ENCODE results near the gene SBF2.

Gene SBF2

DNA sequence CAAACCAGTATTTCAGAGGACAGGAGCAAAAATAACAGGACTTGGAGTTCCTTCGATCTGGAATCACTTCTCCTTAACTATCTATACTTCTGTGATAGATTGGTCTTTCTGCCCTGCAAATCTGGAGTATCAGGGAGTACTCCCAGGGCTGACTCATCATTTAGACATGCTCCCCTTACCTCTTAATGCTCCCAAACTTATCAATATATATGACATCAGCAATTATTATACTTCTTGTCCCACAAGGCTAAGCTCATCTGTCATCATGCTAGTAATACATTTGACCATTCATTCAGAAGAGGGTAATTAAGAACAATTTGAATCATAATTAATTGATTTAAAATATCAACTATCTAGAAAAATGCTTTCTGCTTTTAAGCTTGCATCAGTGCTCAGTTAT is 466.3 kb downstream of the SBF2 start:
- no peak for DNase-seq

DNA sequence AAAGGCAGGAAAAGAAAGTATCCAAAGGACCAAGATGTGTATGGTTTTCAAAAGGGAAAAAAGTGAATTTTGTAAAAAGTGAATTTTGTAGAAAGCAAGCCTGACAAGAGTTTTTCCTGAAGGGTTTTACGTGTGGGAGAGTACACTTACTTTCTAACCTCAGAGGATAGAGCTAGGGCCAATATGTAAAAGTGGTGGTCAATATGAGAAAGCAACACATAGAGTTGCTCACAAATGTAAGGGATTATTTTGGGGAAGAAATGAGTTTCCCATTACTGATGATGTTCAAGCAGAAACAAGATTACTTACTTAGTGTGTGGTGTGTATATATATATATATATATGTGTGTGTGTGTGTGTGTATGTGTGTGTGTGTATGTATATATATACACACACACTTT is 467.6 kb downstream of the SBF2 start:
- DNase-seq = no peak

DNA sequence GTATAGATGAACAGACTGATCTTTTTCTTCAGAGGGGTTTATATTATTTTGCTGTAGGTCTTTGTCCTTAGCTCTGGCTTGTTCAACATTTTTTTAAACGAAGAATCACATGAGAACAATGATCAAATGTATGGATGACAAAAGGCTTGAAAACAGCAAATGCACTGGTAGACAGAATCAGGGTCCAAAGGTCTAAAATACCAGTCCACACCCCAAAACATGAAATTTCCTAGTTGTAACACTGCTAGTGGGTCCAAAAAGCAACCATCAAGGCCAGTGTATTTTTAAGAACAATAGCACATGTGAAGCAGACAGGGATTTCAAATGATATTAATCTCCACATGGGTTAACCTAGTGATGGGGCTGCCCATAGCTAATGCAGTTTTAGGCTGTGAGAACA is 468.1 kb downstream of the SBF2 start:
- DNase-seq = no peak

DNA sequence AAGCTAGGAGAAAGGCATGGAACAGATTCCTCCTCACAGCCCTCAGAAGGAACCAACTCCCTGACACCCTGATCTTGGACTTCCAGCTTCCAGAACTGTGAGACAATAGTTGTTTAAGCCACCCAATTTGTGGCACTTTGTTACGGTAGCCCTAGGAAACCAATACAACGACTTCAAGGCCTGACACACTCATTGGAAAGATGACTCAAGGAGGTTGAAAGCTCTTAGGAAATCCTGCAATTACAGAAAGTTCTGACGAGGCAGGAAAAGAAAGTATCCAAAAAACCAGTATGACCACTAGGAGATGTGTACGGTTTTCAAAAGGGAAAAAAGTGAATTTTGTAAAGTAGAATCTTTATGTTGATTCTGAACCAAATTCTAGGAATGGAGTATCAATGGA is 468.7 kb downstream of the SBF2 start:
- DNase-seq = no peak

DNA sequence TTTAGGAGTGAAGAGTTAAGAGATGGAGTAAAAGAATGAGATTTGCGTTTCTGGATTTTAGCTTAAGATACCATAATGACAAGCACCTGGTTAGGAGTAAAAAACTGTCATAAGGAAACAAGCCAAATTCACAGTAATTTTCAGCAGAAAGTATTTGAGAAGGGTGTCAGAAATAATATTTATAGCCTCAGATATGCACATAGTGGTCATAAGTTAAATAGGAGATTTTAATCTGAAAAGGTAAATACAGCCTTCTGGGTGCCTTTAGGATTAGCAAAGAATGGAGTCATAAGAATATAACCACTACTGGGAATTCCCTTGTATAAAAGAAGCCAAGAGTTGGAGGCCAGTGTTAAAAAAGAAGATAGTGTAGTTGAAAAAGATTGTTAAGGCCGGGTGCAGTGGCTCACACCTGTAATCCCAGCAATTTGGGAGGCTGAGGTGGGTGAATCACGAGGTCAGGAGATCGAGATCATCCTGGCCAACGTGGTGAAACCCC is 470.1 kb downstream of the SBF2 start:
- no peak for DNase-seq

DNA sequence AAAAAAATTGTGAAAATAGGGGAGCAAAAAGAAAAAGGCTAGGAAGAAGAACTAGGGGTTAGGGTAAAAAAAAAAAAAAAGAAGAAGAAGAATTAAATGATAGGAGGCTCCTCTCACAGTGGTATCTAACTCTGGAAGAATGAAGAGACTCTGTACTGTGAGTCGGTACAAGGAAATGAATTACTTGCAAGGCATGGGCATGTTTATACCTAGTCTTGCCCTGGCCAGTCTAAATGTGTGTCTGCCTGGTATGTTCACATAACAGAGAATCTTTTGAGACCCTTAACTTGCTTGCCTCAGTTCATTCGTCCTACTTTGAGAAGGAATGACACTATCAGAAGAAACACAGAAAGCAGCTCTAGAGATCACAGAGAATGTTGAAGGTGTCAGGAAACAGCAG is 470.6 kb downstream of the SBF2 start:
- no peak for DNase-seq

DNA sequence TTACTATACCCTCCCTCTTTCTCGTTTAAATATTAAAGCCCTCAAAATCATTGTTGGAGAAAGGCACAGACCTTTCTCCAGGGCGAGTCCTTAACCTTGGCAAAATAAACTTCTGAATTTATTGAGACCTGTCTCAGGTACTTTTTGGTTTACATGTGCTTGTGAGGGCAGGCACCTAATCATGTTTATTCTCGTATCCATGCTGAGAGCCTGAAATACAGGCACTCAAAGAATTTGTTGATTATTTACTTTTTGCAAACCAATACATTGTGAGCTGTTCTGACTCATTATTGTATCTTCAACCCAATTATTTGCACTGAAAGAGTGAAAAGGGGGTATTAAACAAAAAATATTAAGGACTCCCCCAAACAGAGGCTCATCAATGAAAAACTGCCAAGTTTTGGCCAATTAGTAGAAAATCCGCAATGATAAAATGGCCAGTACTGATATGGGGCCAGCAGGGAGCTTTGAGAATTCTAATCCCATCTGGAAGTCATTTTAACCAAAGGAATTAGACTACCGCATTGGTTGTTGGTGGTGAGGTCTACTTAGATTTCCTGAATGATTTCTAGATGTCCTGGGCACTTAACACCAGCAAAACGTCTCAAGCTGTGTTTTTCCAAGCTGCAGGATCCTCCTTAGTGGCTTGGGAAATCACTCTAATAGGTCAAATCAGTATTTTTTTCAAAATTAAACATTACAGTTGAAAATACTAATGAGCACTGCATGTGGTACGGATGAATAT is 472.8 kb downstream of the SBF2 start:
- DNase-seq = no peak

DNA sequence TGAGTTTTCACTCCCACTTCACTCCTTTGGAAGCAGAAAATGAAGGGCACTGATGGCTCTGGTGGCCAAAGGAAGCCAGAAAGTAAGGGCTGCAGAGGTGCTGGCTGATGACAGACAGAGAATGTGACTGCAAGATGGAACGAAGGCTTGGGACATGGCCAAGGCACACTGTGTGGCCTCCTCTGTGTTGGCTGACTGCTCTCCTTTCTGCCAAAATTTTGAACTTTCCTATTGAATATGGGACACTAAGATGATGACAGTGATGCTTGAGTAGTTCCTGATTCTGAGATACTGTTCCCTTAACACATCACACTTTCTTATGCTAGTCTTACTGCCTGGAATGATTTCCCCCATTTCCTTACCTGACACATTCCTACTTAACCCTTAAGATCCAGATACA is 473.8 kb downstream of the SBF2 start:
- no peak for DNase-seq

DNA sequence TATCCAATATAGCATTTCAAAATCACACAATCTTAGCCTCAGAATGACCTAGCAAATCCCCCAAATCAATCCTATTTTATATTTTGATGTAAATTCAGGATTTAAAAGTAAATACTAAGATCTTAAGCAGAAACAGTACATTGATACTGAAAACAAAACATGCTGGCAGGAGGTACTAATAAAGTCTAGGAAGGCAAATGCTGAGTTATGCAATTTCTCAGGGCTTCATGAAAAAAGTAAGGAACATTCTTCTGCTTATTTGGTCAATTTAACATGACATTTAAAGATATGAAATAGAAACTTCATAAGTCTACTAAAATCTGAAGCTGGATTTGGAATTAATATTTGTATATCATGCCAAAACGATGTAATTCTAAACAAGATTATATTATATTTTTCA is 476.8 kb downstream of the SBF2 start:
- no peak for DNase-seq

DNA sequence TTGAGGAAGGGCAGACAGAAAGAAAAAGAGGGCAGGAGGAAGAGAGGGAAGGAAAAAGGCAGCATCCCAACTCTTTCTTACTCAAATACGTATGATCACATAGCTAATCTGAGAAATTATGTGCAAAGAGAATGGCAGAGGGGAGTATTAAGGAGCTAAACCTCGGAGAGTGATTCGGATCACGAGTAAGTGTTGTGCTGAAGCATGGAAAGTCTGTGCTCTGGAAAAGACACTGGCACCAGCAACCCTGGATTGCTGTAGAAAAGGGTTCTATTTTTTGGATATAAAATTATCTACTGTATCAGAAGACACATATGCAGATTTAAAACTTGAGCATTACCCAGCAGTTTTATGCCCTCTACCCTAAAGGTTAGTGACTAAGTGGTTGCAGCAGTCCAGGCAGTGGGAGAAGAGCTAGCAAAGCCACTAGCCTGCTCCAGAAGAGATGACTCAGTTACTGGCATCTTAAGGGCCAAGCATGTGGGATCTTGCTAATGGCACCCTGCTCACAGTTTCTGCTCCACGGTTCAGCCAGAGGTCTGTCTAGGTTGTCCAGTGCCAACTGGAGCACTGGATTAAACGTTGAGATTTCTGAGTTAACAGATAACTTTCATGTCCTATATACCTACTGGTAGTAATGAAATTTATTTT is 478.4 kb downstream of the SBF2 start:
- DNase-seq = no peak

DNA sequence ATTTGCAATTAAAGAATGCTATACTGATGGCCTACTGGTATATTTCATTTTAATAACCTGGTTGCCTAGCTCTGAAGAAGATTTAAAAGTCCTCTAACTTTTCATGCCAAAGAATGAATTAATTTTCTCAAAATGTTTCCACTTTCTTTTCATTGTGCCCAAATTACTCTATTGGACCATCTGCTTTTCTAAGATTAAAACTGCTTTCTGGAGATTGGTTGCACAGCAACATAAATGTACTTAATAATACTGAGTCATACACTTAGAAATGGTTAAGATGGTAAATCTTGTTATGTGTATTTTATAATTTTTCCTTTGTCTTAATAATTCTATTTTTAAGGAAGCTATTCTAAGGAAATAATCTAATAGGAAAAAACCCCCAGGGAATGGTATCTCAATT is 479.9 kb downstream of the SBF2 start:
- DNase-seq = no peak

DNA sequence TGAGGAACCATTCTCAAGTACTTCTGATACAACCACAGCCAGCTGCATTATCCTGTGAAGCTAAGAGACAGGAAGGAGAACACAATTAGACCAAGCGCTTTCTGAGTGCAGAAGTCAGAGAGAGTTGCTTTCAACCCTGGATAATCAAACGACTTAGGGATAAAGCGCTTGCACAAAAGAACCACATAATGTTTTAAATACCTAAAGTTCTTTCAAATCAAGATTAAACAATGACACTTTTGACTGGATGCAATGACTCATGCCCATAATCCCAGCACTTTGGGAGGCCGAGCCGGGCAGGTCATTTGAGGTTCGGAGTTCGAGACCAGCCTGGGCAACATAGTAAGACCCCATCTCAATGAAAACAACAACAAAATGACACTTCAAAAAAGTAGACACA is 485.1 kb downstream of the SBF2 start:
- DNase-seq = no peak

DNA sequence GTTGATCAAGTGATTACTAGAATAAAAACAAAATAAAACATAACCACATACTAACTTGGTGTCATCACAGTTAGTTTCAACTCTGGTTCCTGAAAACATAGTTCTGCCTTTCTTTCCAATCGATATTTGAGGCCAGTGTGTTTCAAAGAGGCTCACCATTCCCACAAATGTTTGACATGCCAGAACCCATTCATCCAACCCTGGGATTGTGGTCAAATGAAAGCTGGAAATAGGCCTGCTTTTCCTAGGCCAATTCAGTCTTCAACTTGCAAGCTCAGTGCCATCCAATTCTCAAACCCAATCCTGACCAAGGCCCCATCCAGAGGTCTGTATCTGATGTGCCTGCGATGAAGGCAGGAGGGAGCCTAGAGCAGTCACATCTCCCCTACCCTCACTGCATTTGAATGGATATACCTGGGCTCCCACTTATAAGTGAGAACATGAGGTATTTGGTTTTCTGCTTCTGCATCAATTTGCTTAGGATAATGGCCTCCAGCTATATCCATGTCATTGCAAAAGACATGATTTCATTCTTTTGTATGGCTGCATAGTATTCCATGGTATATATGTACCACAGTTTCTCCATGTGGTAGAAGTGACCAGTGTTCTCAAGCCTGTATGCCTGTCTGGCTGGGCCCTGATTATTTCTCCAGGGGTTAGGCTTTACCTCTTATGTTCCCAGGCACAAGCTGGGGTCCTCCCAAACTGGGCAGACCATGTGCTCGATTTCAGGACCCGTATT is 486.9 kb downstream of the SBF2 start:
- no peak for DNase-seq

DNA sequence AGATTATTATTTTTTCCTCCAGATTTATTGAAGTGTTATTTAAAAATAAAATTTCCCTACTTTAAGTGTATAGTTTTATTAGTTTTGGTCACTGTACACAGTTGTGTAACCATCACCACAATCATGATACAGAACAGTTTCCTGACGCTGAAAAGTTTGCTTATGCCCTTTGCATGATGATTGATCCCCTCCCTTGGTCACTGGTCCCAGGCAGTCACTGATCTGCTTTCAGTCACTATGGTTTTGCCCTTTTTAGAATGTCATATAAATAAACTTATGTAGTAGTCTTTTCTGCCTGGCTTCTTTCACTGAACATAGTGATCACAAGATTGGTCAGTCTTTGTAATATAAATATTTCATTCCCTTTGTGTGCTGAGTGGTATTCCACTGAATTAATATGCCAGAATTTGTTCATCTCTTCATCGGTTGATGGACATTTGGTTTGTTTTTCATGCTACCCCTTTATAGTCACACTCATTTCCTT is 489.6 kb downstream of the SBF2 start:
- DNase-seq = no peak

DNA sequence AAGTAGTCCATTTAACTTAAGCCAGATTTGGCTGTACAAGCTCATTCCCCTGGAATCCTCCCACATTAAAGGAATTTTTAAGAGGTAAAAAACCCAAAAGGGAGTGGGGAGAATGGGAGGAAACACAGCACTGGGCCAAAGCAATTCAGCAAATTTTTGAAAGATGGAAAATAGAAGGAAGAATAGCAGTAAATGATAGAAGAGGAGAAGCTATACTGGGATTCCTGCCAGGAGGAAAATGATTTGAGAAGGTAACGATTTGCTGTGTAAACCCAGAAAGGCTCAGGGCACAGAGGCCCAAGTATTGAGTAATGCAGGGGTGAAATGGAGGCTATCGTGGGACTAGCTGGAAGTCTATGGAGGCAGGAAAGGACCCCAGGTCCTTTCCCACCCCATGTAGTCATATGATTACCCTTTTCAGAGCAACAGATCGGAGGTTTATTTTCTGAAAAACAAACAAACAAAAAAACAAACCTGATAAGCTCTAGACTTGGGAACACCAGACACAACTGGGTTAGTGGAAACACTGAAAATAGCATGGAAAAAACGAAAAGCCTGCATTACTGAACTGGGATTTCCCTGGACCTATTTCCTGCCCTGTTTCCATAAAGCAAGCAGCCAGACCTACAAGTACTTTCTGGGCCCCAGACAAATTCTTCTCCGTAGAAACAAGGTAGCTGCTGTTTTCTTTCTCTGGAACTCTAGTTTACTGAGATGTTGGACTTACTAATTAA is 490.2 kb downstream of the SBF2 start:
- no peak for DNase-seq

DNA sequence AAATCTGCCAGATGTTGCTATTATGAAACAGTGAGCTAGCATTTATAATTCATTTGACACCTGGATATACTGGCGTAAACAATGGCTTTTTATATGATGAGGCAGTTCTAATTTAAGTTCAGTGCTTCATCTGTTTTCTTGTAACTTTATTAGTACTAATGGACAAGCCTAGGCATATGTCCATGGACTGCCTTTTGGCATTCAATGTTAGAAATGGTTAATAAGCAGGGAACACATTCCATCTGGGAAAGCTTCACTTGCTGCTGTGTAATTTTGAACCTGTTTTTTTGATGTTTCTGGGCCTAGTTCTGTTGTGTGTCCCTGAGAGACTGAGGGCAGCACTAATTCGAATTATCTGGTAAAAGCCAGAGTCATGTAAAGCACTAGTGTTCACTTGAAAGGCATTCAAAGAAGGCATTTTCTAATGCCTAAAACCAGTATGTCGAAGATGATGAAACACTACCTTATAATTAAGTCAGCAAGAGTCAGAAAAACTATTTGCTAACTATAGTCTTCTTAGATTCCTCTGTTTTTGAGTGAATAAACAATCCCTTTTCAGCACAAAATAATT is 491.6 kb downstream of the SBF2 start:
- peak; percentile 86 for DNase-seq

DNA sequence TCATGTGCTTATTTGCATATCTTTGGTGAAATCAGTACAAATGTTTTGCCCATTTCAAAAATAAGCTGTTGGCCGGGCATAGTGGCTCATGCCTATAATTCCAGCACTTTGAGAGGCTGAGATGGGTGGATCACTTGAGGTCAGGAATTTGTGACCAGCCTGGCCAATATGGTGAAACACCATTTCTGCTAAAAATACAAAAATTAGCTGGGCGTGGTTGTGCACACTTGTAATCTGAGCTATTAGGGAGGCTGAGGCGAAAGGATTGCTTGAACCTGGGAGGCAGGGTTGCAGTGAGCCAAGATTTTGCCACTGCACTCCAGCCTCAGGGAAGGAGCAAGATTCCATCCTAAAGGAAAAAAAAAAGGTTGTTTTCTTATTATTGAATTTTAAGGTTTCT is 494.1 kb downstream of the SBF2 start:
- no peak for DNase-seq

DNA sequence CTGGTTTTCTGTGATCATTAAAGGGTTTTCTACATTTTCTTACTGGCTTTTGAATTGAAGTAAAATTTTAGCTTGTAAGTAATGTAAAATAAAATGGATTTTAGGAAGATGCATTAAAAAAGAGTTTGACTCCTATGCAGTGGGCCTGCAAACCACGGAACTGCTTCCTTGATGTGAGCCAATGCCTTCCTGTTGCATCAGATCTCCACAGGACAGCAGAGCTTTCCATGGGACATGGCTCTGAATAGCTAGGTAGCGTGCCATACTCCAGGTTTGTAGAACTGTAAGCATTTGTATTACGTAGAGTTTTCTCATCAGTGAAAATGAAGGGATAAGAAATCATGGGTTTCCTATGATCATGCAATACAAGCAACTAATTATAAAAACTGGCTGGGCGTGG is 496.7 kb downstream of the SBF2 start:
- no peak for DNase-seq

DNA sequence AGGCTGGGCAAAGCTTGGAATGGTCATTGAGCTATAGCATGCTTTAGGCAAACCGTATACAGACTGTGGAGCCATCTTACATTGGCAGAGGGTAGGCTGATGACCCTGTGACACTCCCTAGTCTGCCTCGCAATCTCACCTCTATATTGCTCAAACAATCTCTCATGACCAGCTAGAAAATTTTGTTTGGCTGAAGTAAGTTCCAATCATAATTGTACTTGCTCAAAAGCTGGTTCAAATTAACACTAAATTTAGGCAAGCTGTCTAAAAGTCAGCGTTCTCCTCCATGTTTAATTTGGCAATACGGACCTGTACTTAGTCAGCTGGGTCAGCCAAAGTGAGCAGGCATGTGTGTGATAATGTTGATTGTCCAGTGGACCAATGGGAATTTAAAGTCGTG is 497.2 kb downstream of the SBF2 start:
- DNase-seq = no peak

DNA sequence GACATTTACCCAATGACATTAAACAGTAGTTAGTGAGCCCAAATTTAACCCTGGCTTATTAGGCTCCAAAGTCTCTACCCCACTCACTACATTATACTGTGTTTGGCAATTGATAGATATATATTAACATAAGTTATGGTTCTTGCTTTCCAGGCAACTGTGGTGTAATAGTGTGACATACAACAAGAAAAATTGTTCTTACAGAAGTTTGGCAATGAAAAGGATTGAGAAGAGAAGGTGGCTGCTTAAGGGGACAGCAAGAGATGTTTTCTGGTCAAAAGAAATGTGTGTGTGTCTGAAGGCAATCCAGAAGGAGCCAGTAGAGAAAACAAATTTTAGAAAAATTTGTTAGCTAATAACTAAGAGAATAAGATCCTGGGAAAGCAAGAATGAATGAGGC is 497.8 kb downstream of the SBF2 start:
- no peak for DNase-seq

DNA sequence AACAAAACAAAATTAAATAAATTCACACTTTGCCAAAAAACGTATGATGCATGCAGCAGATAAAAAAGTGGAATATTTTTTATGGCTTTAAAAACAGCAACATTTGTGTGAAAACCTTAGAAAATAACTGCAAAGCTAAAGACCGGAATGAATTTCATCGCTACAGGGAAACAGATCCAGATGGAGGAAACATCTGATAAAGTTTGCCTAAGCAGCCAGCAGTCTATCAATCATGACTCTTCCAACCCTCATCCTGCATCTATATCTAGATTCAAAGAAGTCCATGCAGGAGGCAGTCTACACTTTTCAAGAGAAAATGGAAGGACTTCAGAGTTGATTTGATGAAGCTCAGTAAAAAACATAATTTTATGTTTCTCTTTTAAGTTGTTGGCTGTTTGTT is 503.3 kb downstream of the SBF2 start:
- DNase-seq = peak; percentile 20

DNA sequence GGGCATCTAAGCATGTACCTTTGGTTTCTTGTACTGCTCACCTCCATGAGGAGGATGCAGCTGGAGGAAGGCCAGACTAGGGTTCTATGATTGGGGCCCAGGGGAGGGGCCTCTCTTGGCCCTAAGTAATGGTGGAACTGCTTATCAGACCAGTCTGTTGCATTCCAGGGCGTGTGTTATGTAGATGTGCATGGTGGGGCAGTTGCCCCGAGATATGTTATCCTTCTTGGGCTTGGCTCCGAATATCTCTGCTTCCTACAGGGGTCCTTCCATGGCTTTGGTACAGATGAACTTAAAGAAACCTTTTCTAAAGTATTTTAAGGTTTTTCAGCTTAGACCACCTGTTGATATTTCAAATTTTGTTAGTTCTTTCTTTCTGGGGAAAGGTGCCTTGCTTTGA is 504.1 kb downstream of the SBF2 start:
- DNase-seq = no peak

DNA sequence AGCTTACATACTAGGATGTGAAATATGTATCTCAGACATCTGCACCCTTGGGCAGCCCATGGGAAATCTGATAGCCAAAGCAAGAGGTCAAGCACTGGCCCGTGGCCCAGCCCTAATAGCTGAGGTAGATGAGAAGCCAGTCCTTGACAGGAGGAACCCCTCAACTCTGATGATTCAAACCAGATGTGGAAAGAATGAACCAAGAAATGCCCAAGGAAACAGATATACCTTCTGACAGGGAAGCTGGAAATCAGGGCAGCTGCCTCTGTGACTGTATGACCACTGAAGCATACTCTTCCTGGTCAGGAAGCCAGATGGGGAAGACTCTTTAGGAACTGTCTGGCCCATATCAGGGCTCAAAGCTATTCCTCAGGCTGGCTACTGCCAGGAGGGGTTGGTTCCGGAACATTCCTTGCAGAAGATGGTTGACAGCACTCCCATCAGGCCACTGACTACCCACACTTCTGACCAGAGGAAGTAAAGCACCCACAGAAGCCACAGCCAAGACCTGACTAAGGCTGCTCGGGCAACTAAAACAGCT is 506.0 kb downstream of the SBF2 start:
- no peak for DNase-seq

Data from NCI-H1694 (cell line).